ENCODE data around the gene VILL. TPM values are rescaled to one million over a fixed set of nuclear protein-coding genes. Genes with fewer than 3 reads are reported as not detected.
A peak's percentile ranks its signal among the peaks of the same experiment; 100 is the strongest.

Gene VILL
- total RNA-seq, 1 donor from 2014 or later: 121 TPM

DNA sequence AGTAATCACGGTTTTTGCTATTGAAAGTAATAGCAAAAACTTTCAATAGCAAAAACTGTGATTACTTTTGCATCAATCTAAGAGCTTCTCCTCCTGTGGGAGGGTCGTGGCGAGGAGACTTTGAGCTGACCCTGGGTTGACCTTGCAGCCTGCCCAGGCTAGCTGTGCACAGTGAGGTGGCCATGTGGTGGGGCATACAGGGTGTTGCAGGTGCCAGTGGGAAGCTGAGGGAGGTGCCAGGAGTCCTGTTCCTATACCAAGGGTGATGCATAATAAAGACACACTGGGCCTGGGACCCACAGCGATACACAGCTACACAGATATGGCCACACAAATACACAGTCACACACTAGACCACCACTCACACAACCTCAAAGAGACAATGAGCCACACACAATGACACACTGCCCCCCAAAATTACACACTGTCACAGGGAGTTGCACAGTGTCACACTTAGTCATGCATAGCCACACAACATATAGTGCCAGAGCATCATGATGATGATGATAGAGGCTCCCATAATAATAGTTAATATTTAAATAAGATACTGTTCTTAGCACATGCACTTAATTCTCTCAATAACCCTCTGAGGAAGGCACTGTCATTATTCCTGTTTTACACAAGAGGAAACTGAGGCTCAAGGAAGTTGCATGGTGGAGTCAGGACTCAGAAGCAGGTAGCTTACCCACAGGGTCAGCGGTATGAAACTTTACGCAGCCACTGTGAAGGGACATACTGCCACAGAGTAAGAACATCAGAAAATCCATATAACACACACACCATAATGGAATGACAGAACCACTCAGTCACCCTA, 32.5 kb downstream of the VILL start:
- TF ChIP-seq, protein P1, sequence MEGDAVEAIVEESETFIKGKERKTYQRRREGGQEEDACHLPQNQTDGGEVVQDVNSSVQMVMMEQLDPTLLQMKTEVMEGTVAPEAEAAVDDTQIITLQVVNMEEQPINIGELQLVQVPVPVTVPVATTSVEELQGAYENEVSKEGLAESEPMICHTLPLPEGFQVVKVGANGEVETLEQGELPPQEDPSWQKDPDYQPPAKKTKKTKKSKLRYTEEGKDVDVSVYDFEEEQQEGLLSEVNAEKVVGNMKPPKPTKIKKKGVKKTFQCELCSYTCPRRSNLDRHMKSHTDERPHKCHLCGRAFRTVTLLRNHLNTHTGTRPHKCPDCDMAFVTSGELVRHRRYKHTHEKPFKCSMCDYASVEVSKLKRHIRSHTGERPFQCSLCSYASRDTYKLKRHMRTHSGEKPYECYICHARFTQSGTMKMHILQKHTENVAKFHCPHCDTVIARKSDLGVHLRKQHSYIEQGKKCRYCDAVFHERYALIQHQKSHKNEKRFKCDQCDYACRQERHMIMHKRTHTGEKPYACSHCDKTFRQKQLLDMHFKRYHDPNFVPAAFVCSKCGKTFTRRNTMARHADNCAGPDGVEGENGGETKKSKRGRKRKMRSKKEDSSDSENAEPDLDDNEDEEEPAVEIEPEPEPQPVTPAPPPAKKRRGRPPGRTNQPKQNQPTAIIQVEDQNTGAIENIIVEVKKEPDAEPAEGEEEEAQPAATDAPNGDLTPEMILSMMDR (IDR thresholded peaks at IDR 0.05; ENCODE audit: insufficient read depth, low read length, severe bottlenecking): no peak
- no peak for FAIRE-seq

DNA sequence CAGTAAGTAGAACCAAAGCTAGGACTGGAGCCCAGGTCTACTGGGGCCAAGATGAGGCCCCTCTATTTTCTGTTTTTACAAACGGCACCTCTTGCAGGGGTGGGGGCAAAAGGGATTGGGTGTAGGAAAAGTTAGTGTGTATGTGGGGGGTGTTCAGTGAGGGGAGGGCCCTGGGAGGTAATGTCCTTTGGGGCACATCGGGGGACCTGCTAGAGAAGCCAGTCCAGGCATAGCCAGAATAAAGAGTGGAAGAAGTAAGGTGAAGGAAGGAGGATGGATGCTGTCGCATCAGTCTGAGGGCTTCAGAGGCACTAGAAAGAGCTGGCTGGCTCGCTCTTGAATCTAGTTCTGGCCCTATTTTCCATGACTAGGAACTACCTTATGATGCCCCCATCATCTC, 36.3 kb downstream of the VILL start:
- TF ChIP-seq, protein P1 (IDR thresholded peaks at IDR 0.05; ENCODE audit: insufficient read depth, low read length, severe bottlenecking): no peak
- no peak overlapping the region for H3K4me3 ChIP-seq (ENCODE audit: low read depth, low read length)
- no peak for FAIRE-seq
- H3K36me3 ChIP-seq (ENCODE audit: control insufficient read depth, insufficient read depth, low read length): peaks cover 2% of the 10 kb centered on the region
- no peaks in the 10 kb centered on the region for H3K27me3 ChIP-seq (ENCODE audit: control insufficient read depth, insufficient read depth, low read length)
- no peak for DNase-seq (ENCODE audit: low read depth)

More for the DNA sequence above, 32.5 kb downstream of the VILL start:
- no peak overlapping the region for H3K4me3 ChIP-seq (ENCODE audit: low read depth, low read length)
- DNase-seq (ENCODE audit: low read depth): no peak
- no peaks in the 10 kb centered on the region for H3K27me3 ChIP-seq (ENCODE audit: control insufficient read depth, insufficient read depth, low read length)
- H3K36me3 ChIP-seq (ENCODE audit: control insufficient read depth, insufficient read depth, low read length): peaks cover 16% of the 10 kb centered on the region

DNA sequence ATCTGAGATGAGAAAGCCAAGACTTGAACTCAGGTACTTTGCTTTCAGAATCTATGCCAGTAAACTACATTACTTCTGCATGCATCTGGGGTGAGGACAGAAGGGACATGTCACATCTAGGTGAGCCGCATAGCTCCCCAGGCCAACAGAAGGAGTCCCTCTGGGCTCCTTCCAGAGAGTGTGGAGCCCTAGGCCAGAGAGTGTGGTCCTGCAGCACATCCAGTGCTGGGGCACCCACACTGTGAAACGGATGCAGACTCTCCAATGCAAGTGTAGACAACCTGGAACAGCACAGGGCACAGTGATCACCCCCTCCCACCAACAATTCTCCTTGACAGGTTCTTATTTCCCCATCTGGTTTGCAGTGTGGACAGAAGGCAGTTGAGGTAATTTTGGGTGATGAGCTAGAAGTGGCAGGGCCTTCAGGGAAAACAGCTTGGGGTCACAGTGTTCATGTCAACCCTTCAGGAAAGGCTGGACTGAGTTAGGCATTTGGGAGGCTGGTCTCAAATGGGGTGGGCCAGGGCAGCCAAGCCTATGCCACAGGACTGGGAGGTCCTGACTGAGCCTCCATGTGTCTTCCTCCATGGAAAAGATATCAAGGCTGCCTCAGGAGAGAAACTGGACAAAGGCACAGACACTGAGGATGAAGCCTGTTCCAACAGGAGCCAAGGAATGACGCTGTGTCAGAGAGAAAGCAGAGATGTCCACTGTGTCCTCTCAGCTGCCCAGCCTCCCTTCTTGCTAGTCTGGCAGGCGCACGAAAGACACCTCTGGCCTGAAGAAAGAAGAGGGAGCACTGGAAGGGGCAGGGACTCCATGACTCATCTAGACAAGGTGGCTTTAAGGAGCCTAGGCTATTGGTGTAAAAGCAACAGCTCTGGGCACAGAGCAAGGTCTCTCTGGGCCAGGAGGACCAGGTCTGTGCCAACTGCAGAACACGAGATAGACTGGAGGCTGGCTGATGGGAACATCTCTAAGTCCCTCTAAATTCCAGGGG, 37.2 kb downstream of the VILL start:
- Histone ChIP-seq H3K36me3 (ENCODE audit: control insufficient read depth, insufficient read depth, low read length) (peaks cover 2% of the 10 kb centered on the region), H3K4me3 (ENCODE audit: low read depth, low read length) (no peak overlapping the region), H3K27me3 (ENCODE audit: control insufficient read depth, insufficient read depth, low read length) (no peaks in the 10 kb centered on the region)
- TF ChIP-seq, protein P1 (IDR thresholded peaks at IDR 0.05; ENCODE audit: insufficient read depth, low read length, severe bottlenecking): no peak
- no peak for FAIRE-seq
- no peak for DNase-seq (ENCODE audit: low read depth)

DNA sequence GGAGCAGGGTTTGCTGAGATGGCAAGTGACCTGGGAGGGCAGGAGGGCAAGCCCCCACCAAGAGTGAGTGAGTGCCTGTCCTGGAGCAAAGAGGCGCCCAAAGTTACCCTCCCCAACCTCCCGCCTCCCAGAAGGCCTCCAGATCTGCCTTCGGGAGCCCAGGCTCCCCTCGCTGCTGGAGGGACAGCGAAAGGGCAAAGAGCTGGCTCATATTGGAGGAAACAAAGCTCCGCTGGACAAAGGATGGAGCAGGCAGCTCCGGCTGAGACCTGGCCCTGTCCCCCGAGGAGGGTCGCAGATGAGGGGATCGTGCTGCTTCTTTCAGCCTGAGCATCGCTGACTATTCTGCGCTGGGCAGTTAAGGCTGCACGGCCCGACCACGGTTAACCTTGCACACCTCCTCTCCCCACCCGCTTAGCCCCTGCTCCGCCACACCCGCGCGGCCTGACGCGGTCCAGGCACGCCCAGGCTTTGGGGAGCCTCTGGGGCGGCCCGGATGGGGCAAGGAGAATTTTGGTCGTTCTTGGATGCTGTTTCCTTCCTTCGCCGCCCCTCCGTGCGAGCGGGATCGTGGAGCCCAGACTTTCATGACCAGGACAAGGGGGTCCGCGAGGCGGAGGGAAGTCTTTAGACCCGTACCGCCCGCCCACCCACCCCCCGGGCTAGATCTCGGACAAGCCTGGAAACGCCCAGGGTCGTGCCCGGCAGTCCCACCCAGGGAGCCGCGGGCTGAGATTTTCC, 38.2 kb downstream of the VILL start:
- Histone ChIP-seq H3K36me3 (ENCODE audit: control insufficient read depth, insufficient read depth, low read length) (peaks cover 2% of the 10 kb centered on the region), H3K4me3 (ENCODE audit: low read depth, low read length) (peak overlapping the region; percentile 55), H3K27me3 (ENCODE audit: control insufficient read depth, insufficient read depth, low read length) (no peaks in the 10 kb centered on the region)
- TF ChIP-seq, protein P1 (IDR thresholded peaks at IDR 0.05; ENCODE audit: insufficient read depth, low read length, severe bottlenecking): no peak
- no peak for FAIRE-seq
- no peak for DNase-seq (ENCODE audit: low read depth)

DNA sequence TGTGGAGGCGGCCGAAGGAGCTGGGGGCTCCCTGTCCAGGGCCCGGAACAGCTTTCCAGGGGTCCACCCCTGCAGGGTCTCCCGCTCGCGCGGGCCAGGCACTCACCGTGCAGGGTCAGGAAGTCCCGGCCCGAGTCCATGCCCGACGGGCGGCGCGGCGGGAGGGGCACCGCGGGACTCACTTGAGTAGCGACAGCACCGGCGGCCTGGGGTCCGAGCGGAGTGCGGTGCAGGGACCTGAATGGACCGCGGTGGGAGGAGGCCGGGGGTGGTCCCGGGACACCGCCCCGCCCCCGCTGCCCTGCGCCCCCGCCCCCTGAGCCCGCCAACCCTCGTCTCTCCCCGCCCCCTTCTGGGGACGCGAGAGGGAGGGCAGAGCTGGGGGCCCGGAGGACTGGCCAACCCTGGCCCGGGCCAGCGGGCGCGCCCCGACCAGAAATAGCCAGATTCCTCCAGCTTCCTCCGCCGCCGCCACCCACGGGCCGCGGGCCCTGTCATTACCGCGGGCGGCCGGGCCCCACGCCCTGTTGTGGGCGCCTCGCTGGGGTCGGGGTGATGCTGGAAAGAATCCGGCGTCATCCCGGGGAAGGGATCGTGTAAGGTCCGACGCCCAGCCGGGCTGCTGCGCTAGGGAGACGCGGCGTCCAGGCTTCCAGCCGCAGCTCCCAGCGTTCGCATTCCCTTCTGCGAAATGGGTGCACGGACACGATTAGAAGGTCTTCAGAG, 39.0 kb downstream of the VILL start, which contains the start of gene PLCD1:
Gene PLCD1, minus strand, starts transcription at position 243 of the 726 bp plus-strand sequence. Its CDS starts 103 bp downstream, at position 140.
- no peak for DNase-seq (ENCODE audit: low read depth)
- Histone ChIP-seq H3K4me3 (ENCODE audit: low read depth, low read length) (peak within 1 kb of the TSS; percentile 55), H3K27me3 (ENCODE audit: control insufficient read depth, insufficient read depth, low read length) (no peaks in the 10 kb centered on the region), H3K36me3 (ENCODE audit: control insufficient read depth, insufficient read depth, low read length) (peaks cover 2% of the 10 kb centered on the region)
- no peak for FAIRE-seq
- TF ChIP-seq, protein P1 (IDR thresholded peaks at IDR 0.05; ENCODE audit: insufficient read depth, low read length, severe bottlenecking): no peak

All from bronchial epithelial cell (primary cell).